ENCODE measurements around the gene PRKAR1B. TPM values are rescaled to one million over a fixed set of nuclear protein-coding genes. Genes with fewer than 3 reads are reported as not detected.
"Not testable (repeated sequence)": the region's sequence is repeated elsewhere in the genome, so short reads cannot be mapped to it uniquely, and the experiment has no call there.

Gene PRKAR1B
- total RNA-seq, 1 donor from 2014 or later: 81.9 TPM

- no peak for DNase-seq
These were observed 82.4 kb downstream of the PRKAR1B start for GRCh38 chr7:644381-645305.

- DNase-seq: no peak
These were observed 85.1 kb downstream of the PRKAR1B start for GRCh38 chr7:641966-642365.

GRCh38 chr7:641269-641671, 85.8 kb downstream of the PRKAR1B start:
- DNase-seq: no peak

GRCh38 chr7:638256-639011, 88.6 kb downstream of the PRKAR1B start:
- no peak for DNase-seq

GRCh38 chr7:637826-638225, 89.3 kb downstream of the PRKAR1B start:
- DNase-seq: no peak

- no peak for DNase-seq
These were observed 90.7 kb downstream of the PRKAR1B start for GRCh38 chr7:636396-636795.

GRCh38 chr7:635687-636382, 91.2 kb downstream of the PRKAR1B start:
- not testable (repeated sequence) for DNase-seq

GRCh38 chr7:635227-635626, 91.9 kb downstream of the PRKAR1B start:
- no peak for DNase-seq

- no peak for DNase-seq
These were observed 93.6 kb downstream of the PRKAR1B start for GRCh38 chr7:633381-634018.

GRCh38 chr7:632831-633210, 94.3 kb downstream of the PRKAR1B start:
- no peak for DNase-seq

- DNase-seq: no peak
These were observed 94.9 kb downstream of the PRKAR1B start for GRCh38 chr7:631964-632830.

GRCh38 chr7:631291-631711, 95.8 kb downstream of the PRKAR1B start:
- no peak for DNase-seq

- DNase-seq: no peak
These were observed 96.5 kb downstream of the PRKAR1B start for GRCh38 chr7:630539-630938.

GRCh38 chr7:630111-630511, 97.0 kb downstream of the PRKAR1B start:
- no peak for DNase-seq

GRCh38 chr7:628826-629225, 98.3 kb downstream of the PRKAR1B start:
- DNase-seq: no peak

GRCh38 chr7:628402-628763, 98.7 kb downstream of the PRKAR1B start:
- DNase-seq: no peak

GRCh38 chr7:627661-628401, 99.2 kb downstream of the PRKAR1B start:
- no peak for DNase-seq

- DNase-seq: no peak
These were observed 101.6 kb downstream of the PRKAR1B start for GRCh38 chr7:625376-625971.

- DNase-seq: no peak
These were observed 103.6 kb downstream of the PRKAR1B start for GRCh38 chr7:623464-623863.

GRCh38 chr7:621572-622285, 105.4 kb downstream of the PRKAR1B start:
- DNase-seq: no peak

Measured in occipital lobe (tissue), 2 donors.